Neural progenitor cell (in vitro differentiated cells): Measurements from ENCODE around the gene RBM43. TPM values are rescaled to one million over a fixed set of nuclear protein-coding genes. Genes with fewer than 3 reads are reported as not detected.

Experiments used
- DNase-seq: peaks from one replicate; pipeline ENCODE4 v3.0.0-alpha.2; 2016; ENCODE audit warnings: low spot score
- H2AFZ ChIP-seq: fragments of 200-600 bp; sonication (generic); replicated peaks from 2 replicates; pipeline ENCODE4 v1.6.1; 2016; ENCODE audit warnings: antibody characterized with exemption
- H3F3A ChIP-seq: fragments of 200-600 bp; sonication (generic); 2 replicates; pipeline ENCODE4 v1.6.1; 2016; ENCODE audit warnings: antibody characterized with exemption, low read depth
- H3K27ac ChIP-seq: fragments of 200-600 bp; sonication (generic); 2 replicates; pipeline ENCODE4 v1.5.1; 2016; ENCODE audit warnings: mild to moderate bottlenecking
- H3K27me3 ChIP-seq: fragments of 200-600 bp; sonication (generic); 2 replicates; pipeline ENCODE4 v1.6.1; 2016; ENCODE audit warnings: mild to moderate bottlenecking, moderate library complexity
- H3K36me3 ChIP-seq: fragments of 200-600 bp; sonication (generic); 2 replicates; pipeline ENCODE4 v1.5.1; 2016
- H3K4me1 ChIP-seq: fragments of 200-600 bp; sonication (generic); 2 replicates; pipeline ENCODE4 v1.6.1; 2016; ENCODE audit warnings: mixed run types
- H3K4me2 ChIP-seq: fragments of 200-600 bp; sonication (generic); 2 replicates; pipeline ENCODE4 v1.6.1; 2016
- H3K4me3 ChIP-seq: fragments of 200-600 bp; sonication (generic); 2 replicates; pipeline ENCODE4 v1.5.1; 2016
- H3K79me2 ChIP-seq: fragments of 200-600 bp; sonication (generic); 2 replicates; pipeline ENCODE4 v1.6.1; 2016; ENCODE audit warnings: low read depth
- H3K9ac ChIP-seq: fragments of 200-600 bp; sonication (generic); 2 replicates; pipeline ENCODE4 v1.6.1; 2016
- H3K9me3 ChIP-seq: fragments of 200-600 bp; sonication (generic); 2 replicates; pipeline ENCODE4 v1.5.1; 2016; ENCODE audit warnings: low read depth
- H4K20me1 ChIP-seq: fragments of 200-600 bp; sonication (generic); 2 replicates; pipeline ENCODE4 v1.6.1; 2016; ENCODE audit warnings: low read depth
- H3K27ac Mint-ChIP-seq: 3 replicates; pipeline ENCODE4 v1.8.0; 2021; ENCODE audit warnings: mixed read lengths
- H3K27me3 Mint-ChIP-seq: 2 replicates; pipeline ENCODE4 v1.8.0; 2022; ENCODE audit warnings: low read depth, mild to moderate bottlenecking, inconsistent platforms, moderate library complexity, mixed read lengths; ENCODE audit not compliant: insufficient read depth
- H3K36me3 Mint-ChIP-seq: 3 replicates; pipeline ENCODE4 v1.8.0; 2021; ENCODE audit warnings: mixed read lengths
- H3K4me1 Mint-ChIP-seq: 3 replicates; pipeline ENCODE4 v1.8.0; 2021; ENCODE audit warnings: mixed read lengths
- H3K4me3 Mint-ChIP-seq: 3 replicates; pipeline ENCODE4 v1.8.0; 2021; ENCODE audit warnings: mild to moderate bottlenecking, moderate library complexity, mixed read lengths
- H3K9me3 Mint-ChIP-seq: 3 replicates; pipeline ENCODE4 v1.8.0; 2020; ENCODE audit warnings: mixed read lengths
- EZH2 ChIP-seq: fragments of 200-600 bp; sonication (generic); IDR thresholded peaks from 2 replicates; pipeline ENCODE4 v1.6.1; 2017; ENCODE audit warnings: antibody characterized with exemption, mild to moderate bottlenecking, moderate library complexity
- EZH2phosphoT487 ChIP-seq: fragments of 200-600 bp; sonication (generic); IDR thresholded peaks from 2 replicates; pipeline ENCODE4 v1.6.1; 2017; ENCODE audit warnings: antibody characterized with exemption
- total RNA-seq: library from RNA; depleted of rRNA; stranded (reverse); fragments of >200 nt; gene quantifications from 2 replicates; pipeline ENCODE4 v1.2.3, GENCODE V29; 2015; ENCODE audit warnings: low replicate concordance
- TF ChIP-seq, protein P1 (sequence below): fragments of 200-600 bp; sonication (generic); IDR thresholded peaks from 2 replicates; pipeline ENCODE4 v1.5.1; 2017; ENCODE audit warnings: antibody characterized with exemption, mild to moderate bottlenecking

The RBM43 gene
- total RNA-seq, 1 donor from 2014 or later = 1.1 TPM

- no peaks in the 10 kb centered on the region for H4K20me1 ChIP-seq
- no peaks in the 10 kb centered on the region for H3F3A ChIP-seq
- H3K27me3 ChIP-seq = no peaks in the 10 kb centered on the region
- Mint-ChIP-seq H3K27me3 (no peaks in the 10 kb centered on the region), H3K27ac (no peak overlapping the region), H3K4me1 (peaks cover 17% of the 10 kb centered on the region), H3K4me3 (no peak overlapping the region), H3K36me3 (no peaks in the 10 kb centered on the region), H3K9me3 (no peaks in the 10 kb centered on the region)
- no peaks in the 10 kb centered on the region for H3K79me2 ChIP-seq
- no peaks in the 10 kb centered on the region for H3K36me3 ChIP-seq
- H3K27ac ChIP-seq = no peak overlapping the region
- peaks cover 16% of the 10 kb centered on the region for H3K4me1 ChIP-seq
- no peak for DNase-seq
- H3K4me2 ChIP-seq = no peak overlapping the region
- no peaks in the 10 kb centered on the region for H3K9me3 ChIP-seq
- no peak overlapping the region for H3K9ac ChIP-seq
- H3K4me3 ChIP-seq = no peak overlapping the region
- TF ChIP-seq EZH2 = no peak
- TF ChIP-seq EZH2phosphoT487 = no peak
- TF ChIP-seq, protein P1, sequence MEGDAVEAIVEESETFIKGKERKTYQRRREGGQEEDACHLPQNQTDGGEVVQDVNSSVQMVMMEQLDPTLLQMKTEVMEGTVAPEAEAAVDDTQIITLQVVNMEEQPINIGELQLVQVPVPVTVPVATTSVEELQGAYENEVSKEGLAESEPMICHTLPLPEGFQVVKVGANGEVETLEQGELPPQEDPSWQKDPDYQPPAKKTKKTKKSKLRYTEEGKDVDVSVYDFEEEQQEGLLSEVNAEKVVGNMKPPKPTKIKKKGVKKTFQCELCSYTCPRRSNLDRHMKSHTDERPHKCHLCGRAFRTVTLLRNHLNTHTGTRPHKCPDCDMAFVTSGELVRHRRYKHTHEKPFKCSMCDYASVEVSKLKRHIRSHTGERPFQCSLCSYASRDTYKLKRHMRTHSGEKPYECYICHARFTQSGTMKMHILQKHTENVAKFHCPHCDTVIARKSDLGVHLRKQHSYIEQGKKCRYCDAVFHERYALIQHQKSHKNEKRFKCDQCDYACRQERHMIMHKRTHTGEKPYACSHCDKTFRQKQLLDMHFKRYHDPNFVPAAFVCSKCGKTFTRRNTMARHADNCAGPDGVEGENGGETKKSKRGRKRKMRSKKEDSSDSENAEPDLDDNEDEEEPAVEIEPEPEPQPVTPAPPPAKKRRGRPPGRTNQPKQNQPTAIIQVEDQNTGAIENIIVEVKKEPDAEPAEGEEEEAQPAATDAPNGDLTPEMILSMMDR = no peak
- no peak overlapping the region for H2AFZ ChIP-seq
Measured at GRCh38 chr2:151207100-151207499, 54.6 kb downstream of the RBM43 start.

DNA sequence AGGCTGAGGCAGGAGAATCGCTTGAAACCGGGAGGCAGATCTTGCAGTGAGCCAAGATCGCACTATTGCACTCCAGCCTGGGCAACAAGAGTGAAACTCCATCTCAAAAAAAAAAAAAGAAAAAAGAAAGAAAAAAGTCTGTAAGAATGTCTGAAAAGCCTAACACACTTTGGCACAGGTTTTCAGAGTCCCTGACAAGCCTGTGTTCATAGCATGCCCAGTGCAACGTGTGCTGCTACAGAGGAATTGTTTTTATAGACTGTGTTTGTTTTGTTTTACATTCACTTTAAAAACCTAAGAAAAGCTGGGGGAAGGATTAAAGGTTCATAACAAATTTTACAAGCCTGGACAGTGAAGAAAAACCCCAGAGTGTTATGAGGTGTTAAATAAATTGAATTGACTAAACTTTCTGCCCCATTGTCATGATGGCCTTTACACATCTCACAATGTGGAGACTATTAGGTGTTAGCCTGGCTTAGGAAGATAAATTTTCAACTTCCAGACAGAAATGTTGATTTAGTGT lies 55.2 kb downstream of the RBM43 start:
- Histone ChIP-seq H3F3A (no peaks in the 10 kb centered on the region), H3K79me2 (no peaks in the 10 kb centered on the region), H3K36me3 (no peaks in the 10 kb centered on the region), H2AFZ (no peak overlapping the region), H3K4me1 (peaks cover 16% of the 10 kb centered on the region), H3K9me3 (no peaks in the 10 kb centered on the region), H3K27me3 (no peaks in the 10 kb centered on the region), H3K4me2 (no peak overlapping the region), H3K27ac (no peak overlapping the region), H4K20me1 (no peaks in the 10 kb centered on the region), H3K4me3 (no peak overlapping the region), H3K9ac (no peak overlapping the region)
- TF ChIP-seq, protein P1 = no peak
- TF ChIP-seq EZH2 (no peak), EZH2phosphoT487 (no peak)
- no peak for DNase-seq
- Mint-ChIP-seq H3K36me3 (no peaks in the 10 kb centered on the region), H3K4me3 (no peak overlapping the region), H3K9me3 (no peaks in the 10 kb centered on the region), H3K4me1 (peaks cover 17% of the 10 kb centered on the region), H3K27ac (no peak overlapping the region), H3K27me3 (no peaks in the 10 kb centered on the region)

DNA sequence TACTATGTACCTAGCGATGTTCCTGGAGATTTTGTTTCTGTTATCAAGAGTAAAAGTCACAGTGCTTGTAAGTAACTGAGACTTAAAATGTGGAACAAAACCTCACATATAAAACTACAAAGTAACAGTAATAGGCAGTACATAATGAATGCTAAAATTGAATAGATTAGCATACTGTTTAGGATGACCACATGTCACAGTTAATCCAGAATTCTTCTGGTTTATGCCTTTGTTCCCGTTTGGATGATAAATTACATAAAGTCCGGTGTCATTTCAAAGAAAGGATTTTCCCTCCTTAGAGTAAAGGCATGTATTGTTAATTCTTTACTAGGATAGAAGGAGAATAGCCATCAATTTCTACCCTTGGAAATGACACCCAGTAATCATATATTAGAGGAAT lies 56.1 kb downstream of the RBM43 start:
- H3K27me3 ChIP-seq = no peaks in the 10 kb centered on the region
- peaks cover 23% of the 10 kb centered on the region for H3K4me1 Mint-ChIP-seq
- H3K27me3 Mint-ChIP-seq = no peaks in the 10 kb centered on the region
- H3K9me3 Mint-ChIP-seq = no peaks in the 10 kb centered on the region
- H3K27ac Mint-ChIP-seq = no peak overlapping the region
- H3K79me2 ChIP-seq = no peaks in the 10 kb centered on the region
- no peak for DNase-seq
- H3K4me1 ChIP-seq = peaks cover 16% of the 10 kb centered on the region
- TF ChIP-seq EZH2phosphoT487 (no peak), EZH2 (no peak)
- TF ChIP-seq, protein P1 = no peak
- no peaks in the 10 kb centered on the region for H3K36me3 Mint-ChIP-seq
- no peaks in the 10 kb centered on the region for H3K36me3 ChIP-seq
- no peaks in the 10 kb centered on the region for H3F3A ChIP-seq
- no peak overlapping the region for H3K4me3 ChIP-seq
- no peaks in the 10 kb centered on the region for H3K9me3 ChIP-seq
- no peak overlapping the region for H2AFZ ChIP-seq
- H3K4me3 Mint-ChIP-seq = no peak overlapping the region
- H3K4me2 ChIP-seq = no peak overlapping the region
- no peak overlapping the region for H3K9ac ChIP-seq
- no peaks in the 10 kb centered on the region for H4K20me1 ChIP-seq
- H3K27ac ChIP-seq = no peak overlapping the region
